Fibroblast of upper back skin (primary cell): ENCODE data around the gene MYCBPAP.

Experiments
- DNase-seq: peaks from one replicate; pipeline ENCODE4 v3.0.0-alpha.2; 2013

The MYCBPAP gene

GRCh38 chr17:50517504-50518383, 9.5 kb downstream of the MYCBPAP start:
- no peak for DNase-seq

- DNase-seq = peak; percentile 10
Observed at GRCh38 chr17:50518384-50519023, 10.3 kb downstream of the MYCBPAP start.

GRCh38 chr17:50519141-50519834, 11.0 kb downstream of the MYCBPAP start:
- peak; percentile 9 for DNase-seq

GRCh38 chr17:50520483-50520882, 12.2 kb downstream of the MYCBPAP start:
- no peak for DNase-seq

GRCh38 chr17:50521514-50521913, 13.3 kb downstream of the MYCBPAP start:
- DNase-seq = no peak

- no peak for DNase-seq
Observed at GRCh38 chr17:50522766-50523165, 14.5 kb downstream of the MYCBPAP start.

GRCh38 chr17:50523208-50523607, 15.0 kb downstream of the MYCBPAP start:
- no peak for DNase-seq

GRCh38 chr17:50524838-50525237, 16.6 kb downstream of the MYCBPAP start:
- DNase-seq = no peak

GRCh38 chr17:50527155-50527762, 19.0 kb downstream of the MYCBPAP start:
- DNase-seq = no peak

- DNase-seq = no peak
Observed at GRCh38 chr17:50527949-50528474, 19.8 kb downstream of the MYCBPAP start.

GRCh38 chr17:50529849-50530248, 21.6 kb downstream of the MYCBPAP start:
- no peak for DNase-seq

GRCh38 chr17:50531428-50532025, 23.3 kb downstream of the MYCBPAP start:
- DNase-seq = no peak

GRCh38 chr17:50532452-50533024, 24.3 kb downstream of the MYCBPAP start, which contains the start of gene EPN3:
TSS of gene EPN3 (plus strand) at chr17:50532735. CDS start at chr17:50536557, 3,822 bp downstream.
- no peak for DNase-seq

- DNase-seq = no peak
Observed at GRCh38 chr17:50533185-50533584, 24.9 kb downstream of the MYCBPAP start.

GRCh38 chr17:50533720-50534148, 25.5 kb downstream of the MYCBPAP start:
- peak; percentile 58 for DNase-seq

GRCh38 chr17:50534222-50534978, 26.2 kb downstream of the MYCBPAP start:
- DNase-seq = peak; percentile 23

- DNase-seq = no peak
Observed at GRCh38 chr17:50534979-50535326, 26.7 kb downstream of the MYCBPAP start.

GRCh38 chr17:50535407-50535806, 27.2 kb downstream of the MYCBPAP start:
- no peak for DNase-seq

GRCh38 chr17:50536683-50537646, 28.7 kb downstream of the MYCBPAP start:
- DNase-seq = no peak
